ENCODE data around the gene SLMAP. TPM values are rescaled to one million over a fixed set of nuclear protein-coding genes. Genes with fewer than 3 reads are reported as not detected.

SLMAP gene
- total RNA-seq, 4 donors from 2014 or later, result 46.9 to 162 (median 67.9) TPM

- Histone ChIP-seq H3K4me1 (peaks cover 12 to 46% (median 33%) of the 10 kb centered on the region in 3 donors), H3K9me3 (no peaks in the 10 kb centered on the region), H3K27me3 (no peaks in the 10 kb centered on the region), H3K4me3 (no peak overlapping the region), H3K27ac (no peak overlapping the region), H3K36me3 (no peaks in the 10 kb centered on the region)
- DNase-seq, result no peak
- TF ChIP-seq CTCF (IDR thresholded peaks at IDR 0.05), result no peak
- TF ChIP-seq POLR2A (IDR thresholded peaks at IDR 0.05), result no peak
- 60 to 66% methylated on average over 9 of the region's 9 CpGs for WGBS, 2 donors
- intact Hi-C loops (cut with DNase I), result no loop called here
These were observed 211.5 kb downstream of the SLMAP start for GRCh38 chr3:57967590-57967989.

- intact Hi-C loops (cut with DNase I), result no loop called here
- TF ChIP-seq CTCF (IDR thresholded peaks at IDR 0.05) (no peak), POLR2A (IDR thresholded peaks at IDR 0.05) (no peak)
- Histone ChIP-seq H3K9me3 (no peaks in the 10 kb centered on the region), H3K27ac (no peak overlapping the region), H3K27me3 (no peaks in the 10 kb centered on the region), H3K4me3 (no peak overlapping the region), H3K4me1 (peaks cover 12 to 55% (median 38%) of the 10 kb centered on the region in 3 donors), H3K36me3 (no peaks in the 10 kb centered on the region)
- 80 to 83% methylated on average over 2 of the region's 5 CpGs for WGBS, 2 donors
- no peak for DNase-seq
These were observed 212.4 kb downstream of the SLMAP start for GRCh38 chr3:57968501-57968900.

GRCh38 chr3:57971975-57972374 lies 215.9 kb downstream of the SLMAP start:
- DNase-seq, result no peak
- Histone ChIP-seq H3K27ac (peak overlapping the region in 3 of 4 donors; percentile 45 to 73 (median 63)), H3K4me1 (peaks cover 12 to 56% (median 33%) of the 10 kb centered on the region in 3 donors), H3K27me3 (no peaks in the 10 kb centered on the region), H3K4me3 (no peak overlapping the region), H3K36me3 (no peaks in the 10 kb centered on the region), H3K9me3 (no peaks in the 10 kb centered on the region)
- intact Hi-C loops (cut with DNase I), result no loop called here
- WGBS, 2 donors, result 27 to 56% methylated on average over 4 of the region's 4 CpGs
- no peak for TF ChIP-seq POLR2A (IDR thresholded peaks at IDR 0.05)
- TF ChIP-seq CTCF (IDR thresholded peaks at IDR 0.05), result no peak

GRCh38 chr3:57972531-57973111 lies 216.5 kb downstream of the SLMAP start:
- DNase-seq, result no peak
- WGBS, 2 donors, result 61 to 68% methylated on average over 9 of the region's 9 CpGs

More at GRCh38 chr3:57972531-57973111, 216.5 kb downstream of the SLMAP start:
- Histone ChIP-seq H3K9me3 (no peaks in the 10 kb centered on the region), H3K27me3 (no peaks in the 10 kb centered on the region), H3K4me1 (peaks cover 12 to 51% (median 29%) of the 10 kb centered on the region in 3 donors), H3K4me3 (no peak overlapping the region), H3K36me3 (no peaks in the 10 kb centered on the region), H3K27ac (peak overlapping the region in 3 of 4 donors; percentile 45 to 73 (median 63))
- TF ChIP-seq CTCF (IDR thresholded peaks at IDR 0.05) (no peak), POLR2A (IDR thresholded peaks at IDR 0.05) (no peak)
- intact Hi-C loops (cut with DNase I), result no loop called here
